NT2/D1 (cell line): Measurements from ENCODE around the gene CNPPD1.

ENCODE experiments used
- YY1 ChIP-seq: IDR thresholded peaks from 2 replicates; pipeline ENCODE4 v1.6.1; 2011; ENCODE audit not compliant: insufficient read length, insufficient read depth
- ZNF274 ChIP-seq: IDR thresholded peaks from 2 replicates; pipeline ENCODE4 v1.6.1; 2011; ENCODE audit warnings: mild to moderate bottlenecking, low read depth, low read length

DNA sequence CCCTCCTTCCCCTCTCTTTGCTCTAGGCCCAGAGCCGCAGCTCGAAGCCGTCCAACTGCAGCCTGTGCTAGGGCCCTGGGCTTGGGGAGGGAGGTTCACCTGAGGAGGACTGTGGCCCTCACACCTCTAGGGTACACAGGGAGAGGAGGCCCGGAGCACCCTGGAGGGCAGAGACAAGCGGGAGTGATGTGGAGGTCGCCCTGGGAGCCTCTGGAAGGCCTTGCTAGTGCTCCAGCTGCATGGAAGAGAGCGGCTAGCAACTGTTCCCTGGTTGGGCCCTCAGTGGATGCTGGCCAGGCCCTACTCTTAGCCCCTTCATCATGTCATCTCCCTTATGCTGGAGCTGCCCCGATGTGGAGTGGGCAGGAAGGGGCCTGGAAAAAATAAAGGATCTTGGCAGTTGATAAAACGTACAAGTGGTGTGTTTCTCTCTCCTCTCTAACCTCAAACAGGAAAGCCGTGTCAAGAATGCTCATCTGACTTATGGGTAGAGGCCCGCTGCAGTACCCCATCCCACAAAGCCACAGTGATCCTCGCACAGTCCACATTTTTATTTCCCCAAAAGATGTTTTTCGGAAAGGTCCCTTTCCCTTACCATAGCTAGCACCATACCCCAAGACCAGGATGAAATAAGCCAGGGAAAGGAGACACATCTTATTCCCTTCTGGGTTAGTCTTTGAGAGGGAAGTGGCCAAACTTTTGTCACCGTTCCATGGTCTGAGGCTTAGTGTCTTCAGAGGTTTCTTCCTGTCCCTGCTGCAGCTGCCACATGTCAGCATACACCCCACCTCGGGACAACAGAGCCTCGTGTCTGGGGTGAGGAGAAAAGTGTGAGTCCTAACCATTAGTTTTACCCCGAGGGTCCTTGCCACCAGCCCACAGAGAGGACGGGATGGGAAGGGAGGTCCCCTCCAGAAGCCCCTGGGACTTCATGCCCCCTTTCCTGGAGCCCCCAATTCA, 32.8 kb upstream of the CNPPD1 start:
- no peak for TF ChIP-seq YY1
- no peak for TF ChIP-seq ZNF274
